HL-60 (cell line): ENCODE data around the gene SERPIND1.
A peak's percentile ranks its signal among the peaks of the same experiment; 100 is the strongest.

ENCODE experiments used
- DNase-seq, 2 experiments: peaks; one replicate each; pipeline ENCODE4 v3.0.0-alpha.2; 2010 to 2020; ENCODE audit warnings: low read depth in 1 of 2, low spot score in 1 of 2
- H3K27ac ChIP-seq: fragments of 250-450 bp; sonication (Bioruptor Pico); replicated peaks from 2 replicates; pipeline ENCODE4 v1.5.1; 2020; ENCODE audit warnings: mild to moderate bottlenecking, moderate library complexity
- H3K27me3 ChIP-seq: fragments of 250-450 bp; sonication (Bioruptor Pico); 2 replicates; pipeline ENCODE4 v1.5.1; 2021; ENCODE audit warnings: mild to moderate bottlenecking, moderate library complexity; ENCODE audit not compliant: insufficient read depth, poor library complexity, severe bottlenecking
- H3K4me3 ChIP-seq: replicated peaks from 2 replicates; pipeline ENCODE4 v1.5.1; 2011; ENCODE audit warnings: mild to moderate bottlenecking, control low read depth, low read length; ENCODE audit not compliant: insufficient read depth
- GABPA ChIP-seq: IDR thresholded peaks from 2 replicates; pipeline ENCODE4 v1.6.1; 2012; ENCODE audit warnings: low read depth
- POLR2AphosphoS5 ChIP-seq: IDR thresholded peaks from 2 replicates; pipeline ENCODE4 v1.6.1; 2012; ENCODE audit warnings: low read depth
- SPI1 ChIP-seq: IDR thresholded peaks from 2 replicates; pipeline ENCODE4 v1.6.1; 2012; ENCODE audit warnings: low read depth, mild to moderate bottlenecking, borderline replicate concordance
- TF ChIP-seq, protein P1 (sequence below): IDR thresholded peaks from 2 replicates; pipeline ENCODE4 v1.6.1; 2012; ENCODE audit warnings: low read depth; ENCODE audit not compliant: insufficient replicate concordance
- TF ChIP-seq, protein P2 (sequence below): IDR thresholded peaks from one replicate; pipeline ENCODE4 v1.5.1; 2011; ENCODE audit warnings: low read length, control low read depth, inconsistent platforms; ENCODE audit not compliant: insufficient read depth

The SERPIND1 gene

DNA sequence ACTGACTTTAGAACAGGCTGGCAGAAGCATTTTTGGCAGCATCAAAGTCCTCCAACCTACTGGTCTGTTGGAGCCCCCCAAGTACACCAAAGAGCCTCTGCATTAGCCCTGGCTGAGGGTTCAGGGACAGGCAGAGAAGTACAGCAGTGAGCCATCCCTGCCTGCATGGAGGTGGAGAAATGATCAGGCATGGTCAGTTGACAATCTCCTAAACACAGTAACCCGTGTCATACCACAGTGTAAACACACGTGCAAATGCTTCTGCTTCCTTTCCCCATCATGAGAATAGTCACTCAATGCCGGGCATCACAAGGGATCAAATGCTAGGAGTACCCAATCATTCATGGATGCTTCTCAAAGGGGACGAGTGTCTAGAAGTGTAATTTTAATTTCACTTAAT, 8.2 kb downstream of the SERPIND1 start:
- no peak for TF ChIP-seq POLR2AphosphoS5
- TF ChIP-seq, protein P1, sequence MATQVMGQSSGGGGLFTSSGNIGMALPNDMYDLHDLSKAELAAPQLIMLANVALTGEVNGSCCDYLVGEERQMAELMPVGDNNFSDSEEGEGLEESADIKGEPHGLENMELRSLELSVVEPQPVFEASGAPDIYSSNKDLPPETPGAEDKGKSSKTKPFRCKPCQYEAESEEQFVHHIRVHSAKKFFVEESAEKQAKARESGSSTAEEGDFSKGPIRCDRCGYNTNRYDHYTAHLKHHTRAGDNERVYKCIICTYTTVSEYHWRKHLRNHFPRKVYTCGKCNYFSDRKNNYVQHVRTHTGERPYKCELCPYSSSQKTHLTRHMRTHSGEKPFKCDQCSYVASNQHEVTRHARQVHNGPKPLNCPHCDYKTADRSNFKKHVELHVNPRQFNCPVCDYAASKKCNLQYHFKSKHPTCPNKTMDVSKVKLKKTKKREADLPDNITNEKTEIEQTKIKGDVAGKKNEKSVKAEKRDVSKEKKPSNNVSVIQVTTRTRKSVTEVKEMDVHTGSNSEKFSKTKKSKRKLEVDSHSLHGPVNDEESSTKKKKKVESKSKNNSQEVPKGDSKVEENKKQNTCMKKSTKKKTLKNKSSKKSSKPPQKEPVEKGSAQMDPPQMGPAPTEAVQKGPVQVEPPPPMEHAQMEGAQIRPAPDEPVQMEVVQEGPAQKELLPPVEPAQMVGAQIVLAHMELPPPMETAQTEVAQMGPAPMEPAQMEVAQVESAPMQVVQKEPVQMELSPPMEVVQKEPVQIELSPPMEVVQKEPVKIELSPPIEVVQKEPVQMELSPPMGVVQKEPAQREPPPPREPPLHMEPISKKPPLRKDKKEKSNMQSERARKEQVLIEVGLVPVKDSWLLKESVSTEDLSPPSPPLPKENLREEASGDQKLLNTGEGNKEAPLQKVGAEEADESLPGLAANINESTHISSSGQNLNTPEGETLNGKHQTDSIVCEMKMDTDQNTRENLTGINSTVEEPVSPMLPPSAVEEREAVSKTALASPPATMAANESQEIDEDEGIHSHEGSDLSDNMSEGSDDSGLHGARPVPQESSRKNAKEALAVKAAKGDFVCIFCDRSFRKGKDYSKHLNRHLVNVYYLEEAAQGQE, result no peak
- Histone ChIP-seq H3K27me3 (no peaks in the 10 kb centered on the region), H3K4me3 (no peak overlapping the region), H3K27ac (peak overlapping the region; percentile 18; the same call in 1 of the 2 replicates)
- no peak for DNase-seq

DNA sequence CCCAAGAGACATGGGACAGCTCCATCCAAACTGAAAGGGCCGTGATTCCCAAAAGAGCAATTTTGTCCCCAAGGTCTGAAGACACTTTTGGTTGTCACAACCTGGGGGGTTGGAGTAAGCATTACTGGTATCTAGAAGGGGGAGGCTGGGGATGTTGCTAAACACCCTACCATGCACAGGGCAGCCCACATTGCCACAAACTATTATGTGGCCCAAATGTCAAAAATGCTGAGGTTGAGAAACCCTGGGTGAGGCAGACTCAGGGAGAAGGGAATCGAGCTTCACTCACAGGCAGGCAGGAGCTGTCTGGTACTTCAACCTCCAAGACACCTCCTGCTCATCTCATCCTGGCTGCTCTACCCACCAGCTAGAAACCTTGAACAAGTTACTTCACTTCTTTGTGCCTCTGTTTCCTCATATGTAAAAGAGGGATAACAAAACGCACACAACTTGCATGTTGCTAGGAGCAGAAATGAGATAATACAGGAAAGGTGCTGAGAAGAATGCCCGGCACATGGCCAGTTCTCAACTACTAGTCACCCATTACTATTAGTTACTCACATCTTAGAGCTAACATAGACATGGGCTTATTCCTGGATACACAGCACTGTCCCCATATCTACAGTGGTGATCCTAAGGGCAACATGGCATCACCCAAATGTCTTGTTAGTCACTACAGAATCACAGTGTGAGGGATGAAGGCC, 8.8 kb downstream of the SERPIND1 start:
- no peak overlapping the region for H3K4me3 ChIP-seq
- DNase-seq, result peak in 1 of 2 experiments; percentile 29
- TF ChIP-seq POLR2AphosphoS5 (no peak), GABPA (no peak), SPI1 (no peak)
- TF ChIP-seq, protein P1, result no peak
- TF ChIP-seq, protein P2, sequence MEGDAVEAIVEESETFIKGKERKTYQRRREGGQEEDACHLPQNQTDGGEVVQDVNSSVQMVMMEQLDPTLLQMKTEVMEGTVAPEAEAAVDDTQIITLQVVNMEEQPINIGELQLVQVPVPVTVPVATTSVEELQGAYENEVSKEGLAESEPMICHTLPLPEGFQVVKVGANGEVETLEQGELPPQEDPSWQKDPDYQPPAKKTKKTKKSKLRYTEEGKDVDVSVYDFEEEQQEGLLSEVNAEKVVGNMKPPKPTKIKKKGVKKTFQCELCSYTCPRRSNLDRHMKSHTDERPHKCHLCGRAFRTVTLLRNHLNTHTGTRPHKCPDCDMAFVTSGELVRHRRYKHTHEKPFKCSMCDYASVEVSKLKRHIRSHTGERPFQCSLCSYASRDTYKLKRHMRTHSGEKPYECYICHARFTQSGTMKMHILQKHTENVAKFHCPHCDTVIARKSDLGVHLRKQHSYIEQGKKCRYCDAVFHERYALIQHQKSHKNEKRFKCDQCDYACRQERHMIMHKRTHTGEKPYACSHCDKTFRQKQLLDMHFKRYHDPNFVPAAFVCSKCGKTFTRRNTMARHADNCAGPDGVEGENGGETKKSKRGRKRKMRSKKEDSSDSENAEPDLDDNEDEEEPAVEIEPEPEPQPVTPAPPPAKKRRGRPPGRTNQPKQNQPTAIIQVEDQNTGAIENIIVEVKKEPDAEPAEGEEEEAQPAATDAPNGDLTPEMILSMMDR, result no peak
- H3K27ac ChIP-seq, result no peak overlapping the region
- no peaks in the 10 kb centered on the region for H3K27me3 ChIP-seq

DNA sequence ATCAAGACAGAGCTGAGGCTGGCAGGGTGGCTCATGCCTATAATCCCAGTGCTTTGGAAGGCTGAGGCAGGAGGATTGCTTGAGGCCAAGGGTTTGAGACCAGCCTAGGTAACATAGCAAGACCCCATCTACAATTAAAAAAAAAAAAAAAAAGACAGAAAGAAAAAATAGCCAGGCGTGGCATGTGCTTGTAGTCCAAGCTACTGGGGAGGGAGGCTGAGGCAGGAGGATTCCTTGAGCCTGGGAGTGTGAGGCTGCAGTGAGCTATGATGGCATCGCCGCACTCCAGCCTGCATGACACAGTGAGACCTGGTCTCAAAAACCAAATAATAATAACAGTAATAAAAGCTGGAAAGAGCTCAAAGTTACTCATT, 9.4 kb downstream of the SERPIND1 start:
- Histone ChIP-seq H3K27me3 (no peaks in the 10 kb centered on the region), H3K4me3 (no peak overlapping the region), H3K27ac (no peak overlapping the region)
- TF ChIP-seq, protein P2, result no peak
- no peak for TF ChIP-seq GABPA
- TF ChIP-seq, protein P1, result no peak
- no peak for TF ChIP-seq POLR2AphosphoS5
- no peak for TF ChIP-seq SPI1
- DNase-seq, result no peak
